ENCODE measurements around the gene GALK2. TPM values are rescaled to one million over a fixed set of nuclear protein-coding genes. Genes with fewer than 3 reads are reported as not detected.

GALK2 gene
- total RNA-seq, 1 donor from 2014 or later, result 25.4 TPM

DNA sequence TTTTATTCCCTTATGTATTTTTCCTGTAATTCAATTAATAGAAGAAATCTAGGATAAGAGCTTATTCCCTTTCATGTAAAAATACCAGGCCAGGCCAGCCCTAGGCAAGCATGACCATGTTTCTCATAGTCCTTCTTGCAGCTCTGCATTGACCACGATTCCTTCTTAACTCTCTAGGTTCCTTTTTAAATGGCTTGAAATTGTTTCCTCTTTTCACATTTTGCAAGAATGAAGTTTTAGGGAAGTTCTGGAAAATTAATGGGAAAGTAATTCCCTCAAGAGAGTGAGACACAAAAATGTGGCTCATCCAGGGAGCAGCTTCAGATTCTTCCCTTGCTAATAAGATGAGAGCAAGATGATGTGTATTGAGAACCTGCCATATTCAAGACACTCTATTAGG is 136.5 kb downstream of the GALK2 start:
- Mint-ChIP-seq H3K4me3 (no peak overlapping the region), H3K27ac (no peak overlapping the region), H3K4me1 (no peaks in the 10 kb centered on the region), H3K9me3 (peaks cover 16% of the 10 kb centered on the region), H3K27me3 (ENCODE audit: low read depth) (no peaks in the 10 kb centered on the region), H3K36me3 (peaks cover 50% of the 10 kb centered on the region)
- no peak for DNase-seq (ENCODE audit: low spot score in 2 of 2, unreplicated experiment in 2 of 2)
- TF ChIP-seq, protein P1, sequence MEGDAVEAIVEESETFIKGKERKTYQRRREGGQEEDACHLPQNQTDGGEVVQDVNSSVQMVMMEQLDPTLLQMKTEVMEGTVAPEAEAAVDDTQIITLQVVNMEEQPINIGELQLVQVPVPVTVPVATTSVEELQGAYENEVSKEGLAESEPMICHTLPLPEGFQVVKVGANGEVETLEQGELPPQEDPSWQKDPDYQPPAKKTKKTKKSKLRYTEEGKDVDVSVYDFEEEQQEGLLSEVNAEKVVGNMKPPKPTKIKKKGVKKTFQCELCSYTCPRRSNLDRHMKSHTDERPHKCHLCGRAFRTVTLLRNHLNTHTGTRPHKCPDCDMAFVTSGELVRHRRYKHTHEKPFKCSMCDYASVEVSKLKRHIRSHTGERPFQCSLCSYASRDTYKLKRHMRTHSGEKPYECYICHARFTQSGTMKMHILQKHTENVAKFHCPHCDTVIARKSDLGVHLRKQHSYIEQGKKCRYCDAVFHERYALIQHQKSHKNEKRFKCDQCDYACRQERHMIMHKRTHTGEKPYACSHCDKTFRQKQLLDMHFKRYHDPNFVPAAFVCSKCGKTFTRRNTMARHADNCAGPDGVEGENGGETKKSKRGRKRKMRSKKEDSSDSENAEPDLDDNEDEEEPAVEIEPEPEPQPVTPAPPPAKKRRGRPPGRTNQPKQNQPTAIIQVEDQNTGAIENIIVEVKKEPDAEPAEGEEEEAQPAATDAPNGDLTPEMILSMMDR (IDR thresholded peaks at IDR 0.05; ENCODE audit: unreplicated experiment), result no peak

DNA sequence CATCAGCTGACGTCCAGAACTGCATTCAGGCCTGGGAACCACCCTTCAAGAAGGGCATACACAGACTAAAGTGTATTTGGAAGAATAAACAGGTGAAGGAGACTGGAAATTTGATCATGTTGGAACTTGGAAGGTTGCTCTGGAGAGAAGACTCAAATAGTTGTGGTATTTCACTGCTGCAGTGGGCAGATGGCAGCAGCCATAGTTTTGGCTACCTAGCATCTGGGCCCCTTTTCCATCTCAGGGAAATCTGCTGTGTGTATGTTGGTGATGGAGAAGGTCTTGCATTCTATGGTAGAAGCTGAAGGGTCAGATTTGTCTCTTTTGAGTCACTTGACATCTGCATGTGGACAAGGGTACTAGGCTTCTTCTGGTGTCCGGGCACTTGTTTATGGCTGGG is 138.6 kb downstream of the GALK2 start:
- H3K36me3 Mint-ChIP-seq, result peaks cover 39% of the 10 kb centered on the region
- DNase-seq (ENCODE audit: low spot score in 2 of 2, unreplicated experiment in 2 of 2), result no peak
- H3K4me1 Mint-ChIP-seq, result no peaks in the 10 kb centered on the region
- H3K9me3 Mint-ChIP-seq, result peaks cover 16% of the 10 kb centered on the region
- H3K27me3 Mint-ChIP-seq (ENCODE audit: low read depth), result no peaks in the 10 kb centered on the region
- no peak overlapping the region for H3K4me3 Mint-ChIP-seq
- no peak overlapping the region for H3K27ac Mint-ChIP-seq
- TF ChIP-seq, protein P1 (IDR thresholded peaks at IDR 0.05; ENCODE audit: unreplicated experiment), result no peak

DNA sequence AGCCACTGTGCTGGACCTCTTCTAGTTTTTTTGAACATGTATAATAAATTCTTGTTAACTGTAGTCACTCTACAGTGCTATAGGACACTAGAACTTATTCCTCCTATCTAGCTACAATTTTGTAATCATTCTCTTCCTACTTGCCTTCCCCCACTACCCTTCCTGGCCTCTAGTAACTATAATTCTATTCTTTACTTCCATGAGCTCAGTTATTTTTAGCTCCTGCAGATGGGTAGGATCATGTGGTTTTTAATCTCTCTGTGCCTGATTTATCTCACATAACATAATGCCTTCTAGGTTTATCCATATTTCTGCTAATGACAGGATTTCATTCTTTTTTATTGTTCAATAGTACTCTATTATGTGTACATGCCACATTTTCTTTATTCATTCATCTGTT is 139.8 kb downstream of the GALK2 start:
- Mint-ChIP-seq H3K4me1 (no peaks in the 10 kb centered on the region), H3K9me3 (peaks cover 16% of the 10 kb centered on the region), H3K27ac (no peak overlapping the region), H3K4me3 (no peak overlapping the region), H3K27me3 (ENCODE audit: low read depth) (no peaks in the 10 kb centered on the region), H3K36me3 (peaks cover 28% of the 10 kb centered on the region)
- TF ChIP-seq, protein P1 (IDR thresholded peaks at IDR 0.05; ENCODE audit: unreplicated experiment), result no peak
- DNase-seq (ENCODE audit: low spot score in 2 of 2, unreplicated experiment in 2 of 2), result no peak

DNA sequence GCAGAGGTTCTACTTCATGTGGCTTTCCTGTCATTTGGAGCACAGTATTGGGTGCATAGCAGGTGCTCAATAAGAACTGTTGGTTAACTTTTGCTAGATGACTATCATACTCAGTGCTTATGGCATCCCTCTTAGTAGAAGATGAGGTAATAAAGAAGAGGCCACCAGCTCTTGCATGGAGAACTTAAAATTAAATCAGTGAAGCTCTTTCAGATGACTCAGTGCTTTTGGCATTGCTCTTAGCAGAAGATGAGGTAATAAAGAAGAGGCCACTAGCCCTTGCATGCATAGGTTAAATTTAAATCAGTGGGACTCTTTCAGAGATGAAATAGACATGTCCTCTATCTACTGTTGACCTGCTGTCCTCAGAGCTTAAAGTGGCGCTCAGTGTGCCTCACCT is 143.6 kb downstream of the GALK2 start:
- no peak overlapping the region for H3K4me3 Mint-ChIP-seq
- TF ChIP-seq, protein P1 (IDR thresholded peaks at IDR 0.05; ENCODE audit: unreplicated experiment), result no peak
- H3K4me1 Mint-ChIP-seq, result no peaks in the 10 kb centered on the region
- H3K9me3 Mint-ChIP-seq, result peaks cover 16% of the 10 kb centered on the region
- no peaks in the 10 kb centered on the region for H3K27me3 Mint-ChIP-seq (ENCODE audit: low read depth)
- peaks cover 26% of the 10 kb centered on the region for H3K36me3 Mint-ChIP-seq
- no peak overlapping the region for H3K27ac Mint-ChIP-seq
- DNase-seq (ENCODE audit: low spot score in 2 of 2, unreplicated experiment in 2 of 2), result no peak

DNA sequence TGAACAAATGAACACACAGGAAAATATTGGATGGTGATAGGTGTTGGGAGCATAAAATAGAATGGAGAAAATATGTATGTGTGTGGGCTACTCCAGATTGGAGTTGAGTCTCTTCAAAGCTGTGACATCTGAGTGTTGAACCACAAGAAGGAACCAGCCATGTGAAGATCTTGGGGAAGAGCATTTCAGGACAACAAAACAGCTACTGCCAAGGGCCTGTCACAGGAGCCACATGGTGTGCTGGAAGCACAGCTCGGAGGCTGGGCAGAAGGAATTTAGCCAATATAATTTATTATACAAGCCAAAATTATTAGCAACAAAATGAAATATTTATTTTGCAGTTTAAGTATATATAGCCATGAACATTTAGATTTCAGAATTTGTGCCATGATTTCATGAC is 144.7 kb downstream of the GALK2 start:
- no peak for DNase-seq (ENCODE audit: low spot score in 2 of 2, unreplicated experiment in 2 of 2)
- H3K4me1 Mint-ChIP-seq, result no peaks in the 10 kb centered on the region
- TF ChIP-seq, protein P1 (IDR thresholded peaks at IDR 0.05; ENCODE audit: unreplicated experiment), result no peak
- peaks cover 27% of the 10 kb centered on the region for H3K36me3 Mint-ChIP-seq
- H3K9me3 Mint-ChIP-seq, result peaks cover 16% of the 10 kb centered on the region
- H3K27ac Mint-ChIP-seq, result no peak overlapping the region
- no peak overlapping the region for H3K4me3 Mint-ChIP-seq
- no peaks in the 10 kb centered on the region for H3K27me3 Mint-ChIP-seq (ENCODE audit: low read depth)

DNA sequence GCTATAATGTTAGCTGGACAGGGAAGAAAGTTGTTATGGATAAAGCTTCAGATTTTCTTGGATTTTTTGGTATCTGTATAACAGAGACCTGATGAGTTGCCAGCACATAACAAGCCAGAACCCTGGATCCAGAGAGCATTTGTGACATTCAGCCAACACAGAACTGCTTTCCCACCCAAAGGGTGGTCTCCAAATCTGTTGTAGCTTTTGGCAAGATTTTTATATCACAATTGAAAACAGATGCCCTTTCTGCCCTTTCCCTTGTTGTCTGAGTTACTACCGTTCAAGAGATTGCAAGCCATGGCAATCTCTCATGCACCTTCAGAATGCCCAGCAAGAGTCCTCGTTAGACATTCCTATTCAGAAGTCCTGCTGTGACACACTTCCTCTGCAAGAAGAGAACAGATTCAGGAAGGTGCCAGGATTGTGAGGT is 145.4 kb downstream of the GALK2 start:
- Mint-ChIP-seq H3K27me3 (ENCODE audit: low read depth) (no peaks in the 10 kb centered on the region), H3K4me3 (no peak overlapping the region), H3K36me3 (peaks cover 25% of the 10 kb centered on the region), H3K9me3 (peaks cover 11% of the 10 kb centered on the region), H3K27ac (no peak overlapping the region), H3K4me1 (no peaks in the 10 kb centered on the region)
- no peak for DNase-seq (ENCODE audit: low spot score in 2 of 2, unreplicated experiment in 2 of 2)
- TF ChIP-seq, protein P1 (IDR thresholded peaks at IDR 0.05; ENCODE audit: unreplicated experiment), result no peak
